HG03558 (cell line): Measurements from ENCODE around the gene ZNF521.

Source experiments
- ATAC-seq: cut with Tn5 transposase; IDR thresholded peaks from one replicate; pipeline ENCODE4 v1.9.1; 2021; ENCODE audit warnings: moderate number of reproducible peaks; ENCODE audit not compliant: unreplicated experiment; ENCODE audit errors: extremely low read depth

The ZNF521 gene

GRCh38 chr18:25231327-25231691 is 120.7 kb downstream of the ZNF521 start:
- ATAC-seq, result no peak

DNA sequence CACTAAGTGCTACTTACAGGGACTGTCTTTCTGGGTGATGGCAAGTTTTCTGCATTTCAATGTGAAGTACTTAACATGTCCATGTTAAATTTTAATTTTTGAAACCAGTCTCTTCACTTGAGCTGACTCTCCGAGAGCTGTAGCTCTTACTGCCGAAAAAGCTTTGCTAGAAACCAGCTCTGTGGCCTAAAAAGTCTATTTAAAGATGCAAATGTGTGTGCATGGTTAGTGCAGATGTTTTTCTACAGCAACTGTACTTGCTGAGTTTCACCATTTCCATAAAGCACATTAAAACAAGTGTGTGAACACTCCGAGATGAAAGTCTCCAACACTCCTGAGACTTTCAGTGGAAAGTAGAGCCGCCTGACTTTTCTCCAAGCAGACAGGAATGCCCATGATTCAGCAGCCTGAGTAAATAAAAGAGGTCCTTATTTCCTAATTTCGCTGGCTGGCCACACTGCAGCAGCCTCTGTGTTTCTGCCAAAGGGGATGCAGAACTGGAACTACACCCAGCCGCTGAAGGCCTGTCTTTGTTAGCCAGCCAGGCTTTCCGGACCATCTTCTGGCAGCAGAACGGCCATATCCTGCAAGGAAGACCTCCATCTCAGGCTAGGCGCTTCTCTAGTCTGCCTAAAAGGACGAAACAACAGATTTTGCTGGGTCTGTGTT is 121.2 kb downstream of the ZNF521 start:
- no peak for ATAC-seq

DNA sequence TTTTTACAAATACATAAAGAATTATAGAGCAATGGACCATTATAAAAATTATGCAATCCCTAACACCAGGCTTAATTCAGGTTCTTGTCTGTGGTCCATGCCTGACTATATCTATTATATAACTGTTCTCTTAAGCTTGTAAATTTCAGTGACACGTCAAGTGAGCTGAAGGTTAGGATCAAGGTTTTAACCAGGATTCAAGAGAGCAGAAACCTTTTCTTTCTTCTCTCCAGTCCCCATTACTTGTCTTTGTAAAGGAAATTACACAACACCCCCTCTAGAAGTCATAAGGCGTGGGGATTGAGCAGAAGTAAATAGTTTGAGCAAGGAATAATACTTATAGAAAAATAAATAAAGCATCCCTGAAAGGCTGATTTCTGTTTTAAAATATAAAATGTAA is 122.0 kb downstream of the ZNF521 start:
- no peak for ATAC-seq

GRCh38 chr18:25229081-25229480 is 122.9 kb downstream of the ZNF521 start:
- no peak for ATAC-seq

- no peak for ATAC-seq
Observed at GRCh38 chr18:25228410-25228809, 123.6 kb downstream of the ZNF521 start.

- no peak for ATAC-seq
Observed at GRCh38 chr18:25225151-25225550, 126.8 kb downstream of the ZNF521 start.

DNA sequence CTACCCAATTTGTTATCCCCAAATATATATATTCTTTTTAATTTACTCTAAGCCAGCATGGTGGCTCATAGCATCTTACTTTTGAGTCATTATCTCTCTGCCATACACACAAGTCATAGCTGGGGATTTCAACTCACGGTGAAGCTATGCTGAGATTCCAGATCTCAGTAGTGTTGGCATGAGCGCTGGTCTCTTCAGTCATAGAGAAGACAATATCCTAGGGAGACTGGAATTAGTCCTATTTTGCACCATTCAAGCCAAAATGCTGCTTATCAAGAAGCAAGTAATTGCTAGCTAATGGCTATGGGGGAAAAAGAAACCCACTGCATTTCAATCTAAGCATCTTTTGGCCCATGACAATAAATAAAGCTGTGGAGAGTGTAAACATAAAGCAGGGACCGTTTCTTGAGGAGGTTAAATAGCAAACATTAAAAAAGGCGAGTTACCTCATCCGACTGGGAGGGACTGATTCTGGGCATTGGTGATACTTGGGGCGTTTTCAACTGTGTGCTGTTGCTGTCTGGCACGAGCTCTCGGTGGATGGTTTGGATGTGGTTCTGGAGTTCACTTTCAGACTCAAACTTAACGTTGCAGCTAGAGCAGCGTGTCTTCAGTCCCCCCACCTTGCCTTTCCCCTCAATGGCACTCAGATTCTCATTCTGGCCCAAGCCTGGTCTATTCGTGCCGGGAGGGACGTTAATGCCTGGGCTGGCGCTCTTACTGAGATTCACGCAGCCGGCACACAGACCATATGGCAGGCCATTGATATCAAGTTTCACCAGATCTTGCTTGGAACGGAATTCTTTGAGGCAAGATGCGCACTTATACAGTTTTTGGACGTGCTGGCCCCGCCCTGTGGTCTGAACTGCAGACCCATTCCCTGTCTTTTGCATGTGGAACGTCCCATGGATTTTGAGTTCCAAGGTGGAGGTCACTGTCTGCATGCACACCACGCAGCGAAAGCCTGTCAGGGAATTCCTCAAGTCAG is 127.8 kb downstream of the ZNF521 start:
- ATAC-seq, result no peak

DNA sequence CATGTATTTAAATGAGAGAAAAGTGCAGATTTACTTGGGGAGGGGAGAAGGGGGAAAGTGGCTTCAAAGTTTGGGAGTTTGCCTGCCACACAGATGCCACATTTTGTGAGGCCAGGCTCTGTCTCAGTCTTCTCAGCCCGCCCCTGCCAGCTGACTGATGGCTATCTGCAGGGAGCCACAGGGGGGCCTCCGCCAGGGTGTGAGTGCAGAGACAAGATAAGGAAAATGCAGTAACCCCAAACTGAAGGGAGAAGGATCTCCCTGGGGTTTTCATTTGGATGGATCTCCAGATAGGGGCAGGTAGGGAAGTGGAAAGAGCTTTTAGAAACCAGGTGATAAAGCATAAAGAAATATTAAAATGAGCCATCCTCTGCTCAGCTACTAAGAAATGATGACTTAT is 128.8 kb downstream of the ZNF521 start:
- ATAC-seq, result no peak

DNA sequence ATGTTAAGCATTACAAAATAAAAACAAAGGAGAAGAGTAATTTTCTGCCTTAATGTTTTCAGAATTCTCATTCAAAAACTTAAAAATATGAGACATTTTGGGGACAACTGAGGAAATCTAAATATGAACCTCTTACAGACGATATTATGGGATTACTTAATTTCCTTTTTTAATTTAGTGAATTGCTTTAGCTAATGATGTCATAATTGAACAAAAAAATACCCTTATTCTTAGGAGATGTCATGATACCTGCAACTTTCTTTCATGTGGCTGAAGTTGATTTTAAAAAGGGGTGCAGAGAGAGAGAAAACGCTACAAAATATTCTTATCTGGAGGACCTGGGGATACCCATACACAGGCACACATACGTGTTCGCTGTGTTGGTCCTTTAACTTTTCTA is 129.3 kb downstream of the ZNF521 start:
- no peak for ATAC-seq

- ATAC-seq, result no peak
Observed at GRCh38 chr18:25210622-25211021, 141.3 kb downstream of the ZNF521 start.

- ATAC-seq, result no peak
Observed at GRCh38 chr18:25192065-25192464, 159.9 kb downstream of the ZNF521 start.

- ATAC-seq, result no peak
Observed at GRCh38 chr18:25190472-25190871, 161.5 kb downstream of the ZNF521 start.

- no peak for ATAC-seq
Observed at GRCh38 chr18:25189391-25190185, 162.4 kb downstream of the ZNF521 start.

- ATAC-seq, result no peak
Observed at GRCh38 chr18:25187521-25188192, 164.3 kb downstream of the ZNF521 start.

GRCh38 chr18:25186871-25187270 is 165.1 kb downstream of the ZNF521 start:
- ATAC-seq, result no peak

DNA sequence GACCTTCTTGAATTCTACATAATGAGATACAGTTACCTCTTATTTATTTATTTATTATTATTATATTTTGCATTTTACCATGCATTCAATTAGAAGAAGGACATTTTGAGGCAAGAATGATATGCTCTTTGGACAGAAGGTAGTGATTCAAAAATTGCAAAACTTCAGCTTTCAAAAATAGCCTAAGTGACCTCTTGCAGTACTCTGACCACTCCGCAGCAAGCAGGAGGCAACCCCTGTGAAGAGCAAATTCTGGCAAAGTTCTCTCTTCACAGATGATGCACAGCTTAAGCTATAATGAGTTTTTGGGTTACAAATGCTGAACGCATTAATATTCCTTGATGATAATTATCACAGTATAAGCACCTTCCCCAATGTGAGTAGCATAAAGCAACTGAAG is 170.0 kb downstream of the ZNF521 start:
- ATAC-seq, result no peak

- no peak for ATAC-seq
Observed at GRCh38 chr18:25181581-25181980, 170.4 kb downstream of the ZNF521 start.

DNA sequence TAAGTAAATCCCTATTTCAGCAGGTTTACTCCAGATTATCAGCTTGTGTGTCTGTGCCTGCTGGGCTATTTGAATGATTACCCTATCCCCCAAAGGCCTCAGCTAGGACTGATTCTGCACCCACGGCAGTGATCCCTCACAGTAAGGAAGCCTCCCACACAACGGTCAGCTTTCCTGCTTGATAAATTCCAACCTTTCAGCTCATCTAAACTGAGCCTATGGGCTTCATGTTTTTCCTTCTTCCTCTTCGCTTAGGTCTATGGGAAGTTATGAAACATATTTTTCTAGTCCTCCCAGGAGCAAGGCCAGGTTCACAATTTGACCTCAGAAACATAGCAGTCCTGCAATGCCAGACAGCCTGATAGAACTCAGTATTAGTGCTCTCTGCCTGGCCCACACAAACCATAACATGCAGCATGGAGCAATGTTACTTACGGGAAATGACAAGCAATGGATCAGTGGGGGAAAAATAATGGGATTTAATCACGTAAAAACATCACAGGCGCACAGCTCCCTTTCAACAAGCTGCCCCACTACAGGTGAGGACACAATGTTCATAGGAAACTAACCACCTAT is 170.9 kb downstream of the ZNF521 start:
- no peak for ATAC-seq

GRCh38 chr18:25177631-25178030 is 174.3 kb downstream of the ZNF521 start:
- ATAC-seq, result no peak

DNA sequence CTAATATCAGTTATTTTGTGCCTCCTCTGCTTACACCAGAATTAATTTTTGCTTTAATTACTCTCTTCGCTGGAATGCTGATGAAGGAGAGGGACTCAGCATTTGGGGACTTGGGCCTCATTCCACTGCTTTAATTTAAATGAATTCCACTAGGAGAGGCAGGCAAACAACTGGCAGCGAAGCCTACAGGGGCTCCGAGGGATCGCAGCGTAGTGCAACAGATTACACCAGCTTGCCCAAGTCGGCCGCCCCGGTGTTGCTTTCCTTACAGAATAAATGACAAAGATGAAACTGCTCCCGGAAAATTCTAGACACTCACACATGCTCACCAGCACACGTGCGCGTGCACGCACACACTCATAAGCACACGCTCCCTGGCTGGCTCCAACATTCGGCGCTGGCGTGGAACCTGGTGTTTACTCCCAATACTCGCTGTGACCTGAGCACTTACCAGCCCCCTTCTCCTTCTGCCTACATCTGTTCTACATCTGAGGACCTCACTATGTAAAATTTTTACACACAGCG is 175.4 kb downstream of the ZNF521 start:
- no peak for ATAC-seq
